OCI-LY7 (cell line): ENCODE results near the gene DHODH. TPM values are rescaled to one million over a fixed set of nuclear protein-coding genes. Genes with fewer than 3 reads are reported as not detected.
"Not testable (repeated sequence)": the region's sequence is repeated elsewhere in the genome, so short reads cannot be mapped to it uniquely, and the experiment has no call there.

ENCODE experiments used
- BruUV-seq: library from RNA; stranded (reverse); fragments of 400-500 nt; replicated peaks from 2 replicates; lab custom pipeline; 2021; lab: Mats Ljungman, UMichigan
- CTCF ChIA-PET: fragments of 300-600 bp; sonication (Branson Sonifier 250); formaldehyde crosslinking; loops from one replicate; lab custom pipeline; 2022; ENCODE audit warnings: antibody characterized with exemption; ENCODE audit not compliant: unreplicated experiment; lab: Charles Lee
- POLR2A ChIA-PET: fragments of 300-600 bp; sonication (Branson Sonifier 250); formaldehyde crosslinking; loops from one replicate; lab custom pipeline; 2022; ENCODE audit warnings: antibody characterized with exemption; lab: Charles Lee
- DNase-seq: peaks from one replicate; pipeline ENCODE4 v3.0.0-alpha.2; 2015; ENCODE audit warnings: low spot score
- H2AFZ ChIP-seq: fragments of 200-600 bp; sonication (generic), shearing (Covaris generic); 2 replicates; pipeline ENCODE4 v1.6.1; 2014; ENCODE audit warnings: mild to moderate bottlenecking, antibody characterized with exemption, low read length, moderate library complexity
- H3K27ac ChIP-seq: fragments of 200-600 bp; sonication (generic); 2 replicates; pipeline ENCODE4 v1.5.1; 2014; ENCODE audit warnings: mixed run types, low read depth, mild to moderate bottlenecking, moderate library complexity, low read length, inconsistent platforms; ENCODE audit not compliant: poor library complexity, severe bottlenecking
- H3K36me3 ChIP-seq: fragments of 200-600 bp; sonication (generic); 2 replicates; pipeline ENCODE4 v1.6.1; 2014; ENCODE audit warnings: mild to moderate bottlenecking, antibody characterized with exemption, low read length, moderate library complexity, mixed read lengths; ENCODE audit not compliant: insufficient read depth
- H3K4me1 ChIP-seq: fragments of 200-600 bp; sonication (generic); 2 replicates; pipeline ENCODE4 v1.5.1; 2014; ENCODE audit warnings: mild to moderate bottlenecking, low read length; ENCODE audit not compliant: insufficient read depth, poor library complexity, severe bottlenecking
- H3K4me2 ChIP-seq: fragments of 200-600 bp; sonication (generic); 2 replicates; pipeline ENCODE4 v1.6.1; 2014; ENCODE audit warnings: mild to moderate bottlenecking, low read length
- H3K4me3 ChIP-seq: fragments of 200-600 bp; sonication (generic); 2 replicates; pipeline ENCODE4 v1.5.1; 2014; ENCODE audit warnings: mild to moderate bottlenecking, low read depth, low read length; ENCODE audit not compliant: poor library complexity, severe bottlenecking
- H3K79me2 ChIP-seq: fragments of 200-600 bp; sonication (generic); 2 replicates; pipeline ENCODE4 v1.6.1; 2016; ENCODE audit warnings: low read depth, mild to moderate bottlenecking, low read length, moderate library complexity, mixed read lengths; ENCODE audit not compliant: insufficient read depth
- H3K9me2 ChIP-seq: fragments of 200-600 bp; sonication (generic); 2 replicates; pipeline ENCODE4 v1.6.1; 2016; ENCODE audit warnings: mild to moderate bottlenecking, low read length, mixed read lengths; ENCODE audit not compliant: insufficient read depth
- H3K9me3 ChIP-seq: fragments of 200-600 bp; sonication (generic); 2 replicates; pipeline ENCODE4 v1.6.1; 2014; ENCODE audit warnings: mild to moderate bottlenecking, mixed run types, low read length, mixed read lengths
- H4K20me1 ChIP-seq: fragments of 200-600 bp; sonication (generic); 2 replicates; pipeline ENCODE4 v1.6.1; 2014; ENCODE audit warnings: mild to moderate bottlenecking, antibody characterized with exemption, low read length, moderate library complexity, mixed read lengths; ENCODE audit not compliant: insufficient read depth
- CTCF ChIP-seq: fragments of 200-600 bp; sonication (generic); conservative IDR thresholded peaks from 2 replicates; pipeline ENCODE4 v1.5.1; 2014; ENCODE audit warnings: mild to moderate bottlenecking, antibody characterized with exemption, low read length, moderate library complexity, mixed read lengths
- EZH2phosphoT487 ChIP-seq: fragments of 200-600 bp; sonication (generic); IDR thresholded peaks from 2 replicates; pipeline ENCODE4 v1.6.1; 2018; ENCODE audit warnings: low read depth, borderline replicate concordance, mild to moderate bottlenecking, mixed run types, antibody characterized with exemption, low read length, moderate library complexity, mixed read lengths
- intact Hi-C: fragments of 100-400 bp; cut with micrococcal nuclease; formaldehyde crosslinking; loops from one replicate; pipeline ENCODE4 v1.10.0; 2022; ENCODE audit not compliant: unreplicated experiment
- total RNA-seq, 2 experiments: library from RNA; depleted of rRNA in 1 of 2; stranded (reverse); fragments of >200 nt in 1 of 2; shearing (Covaris generic) in 1 of 2; gene quantifications; 2 replicates each; pipeline ENCODE4 v1.2.3, GENCODE V29; 2014 to 2022

The DHODH gene
- total RNA-seq, 2 experiments from 2014 or later: 12.3 to 20.9 TPM

GRCh38 chr16:72049110-72049509 lies 40.6 kb downstream of the DHODH start:
- POLR2A ChIA-PET: no interaction called here
- intact Hi-C loops: no loop called here
- H3K4me3 ChIP-seq: no peak overlapping the region
- peaks cover 4% of the 10 kb centered on the region; the same call in 1 of the 2 replicates for H3K9me3 ChIP-seq
- no TSS peak for BruUV-seq
- no peak for DNase-seq
- no peaks in the 10 kb centered on the region for H3K9me2 ChIP-seq
- no peak overlapping the region for H2AFZ ChIP-seq
- H3K4me2 ChIP-seq: no peak overlapping the region
- H4K20me1 ChIP-seq: no peaks in the 10 kb centered on the region
- no peaks in the 10 kb centered on the region for H3K36me3 ChIP-seq
- H3K27ac ChIP-seq: no peak overlapping the region
- TF ChIP-seq CTCF (no peak), EZH2phosphoT487 (no peak)
- H3K4me1 ChIP-seq: no peaks in the 10 kb centered on the region
- H3K79me2 ChIP-seq: no peaks in the 10 kb centered on the region
- CTCF ChIA-PET: no interaction called here

- no TSS peak for BruUV-seq
- no peak for DNase-seq
- H3K9me2 ChIP-seq: no peaks in the 10 kb centered on the region
- TF ChIP-seq EZH2phosphoT487 (no peak), CTCF (no peak)
- no peak overlapping the region for H3K4me2 ChIP-seq
- no peaks in the 10 kb centered on the region for H3K4me1 ChIP-seq
- intact Hi-C loops: no loop called here
- no peak overlapping the region for H3K4me3 ChIP-seq
- no peak overlapping the region for H2AFZ ChIP-seq
- H3K36me3 ChIP-seq: no peaks in the 10 kb centered on the region
- peaks cover 4% of the 10 kb centered on the region; the same call in 1 of the 2 replicates for H3K9me3 ChIP-seq
- CTCF ChIA-PET: no interaction called here
- H3K27ac ChIP-seq: no peak overlapping the region
- no peaks in the 10 kb centered on the region for H4K20me1 ChIP-seq
- POLR2A ChIA-PET: interaction anchor here (0.5 kb wide), 1 partner anchor 33 kb away, joined by 6 read pairs; no protein-coding TSS in a partner anchor
- H3K79me2 ChIP-seq: no peaks in the 10 kb centered on the region
These were observed 42.4 kb downstream of the DHODH start for GRCh38 chr16:72050769-72051464.

GRCh38 chr16:72051818-72052217 lies 43.3 kb downstream of the DHODH start:
- BruUV-seq: no TSS peak
- H3K36me3 ChIP-seq: no peaks in the 10 kb centered on the region
- no peaks in the 10 kb centered on the region for H4K20me1 ChIP-seq
- H3K4me2 ChIP-seq: no peak overlapping the region
- H3K27ac ChIP-seq: no peak overlapping the region
- H3K79me2 ChIP-seq: no peaks in the 10 kb centered on the region
- no peak overlapping the region for H2AFZ ChIP-seq
- no peak for TF ChIP-seq EZH2phosphoT487
- TF ChIP-seq CTCF: no peak
- CTCF ChIA-PET: no interaction called here
- POLR2A ChIA-PET: interaction anchor here (0.7 kb wide), 1 partner anchor 654 kb away, joined by 6 read pairs; no protein-coding TSS in a partner anchor
- H3K9me3 ChIP-seq: peaks cover 4% of the 10 kb centered on the region; the same call in 1 of the 2 replicates
- intact Hi-C loops: no loop called here
- DNase-seq: no peak
- no peaks in the 10 kb centered on the region for H3K4me1 ChIP-seq
- no peak overlapping the region for H3K4me3 ChIP-seq
- no peaks in the 10 kb centered on the region for H3K9me2 ChIP-seq

- H2AFZ ChIP-seq, DNase-seq, H3K79me2 ChIP-seq, H3K4me1 ChIP-seq, H3K9me2 ChIP-seq, intact Hi-C loops, H3K27ac ChIP-seq, H3K36me3 ChIP-seq, BruUV-seq, H3K4me2 ChIP-seq, CTCF ChIA-PET, H3K4me3 ChIP-seq, H3K9me3 ChIP-seq, H4K20me1 ChIP-seq, POLR2A ChIA-PET: not testable (repeated sequence)
These were observed 45.8 kb downstream of the DHODH start, which contains the start of gene HP for GRCh38 chr16:72054254-72054847. HP (plus strand) TSS chr16:72054505; CDS start chr16:72054653, 148 bp downstream.
